H9 (cell line): ENCODE results near the gene KLF2. TPM values are rescaled to one million over a fixed set of nuclear protein-coding genes. Genes with fewer than 3 reads are reported as not detected.

Experiments used
- DNase-seq: peaks from one replicate; pipeline ENCODE4 v3.0.0-alpha.2; 2017
- H2AFZ ChIP-seq: one replicate; pipeline ENCODE4 v1.6.1; 2013; ENCODE audit warnings: mild to moderate bottlenecking, low read length, control low read depth, moderate library complexity
- H2AK5ac ChIP-seq: 2 replicates; pipeline ENCODE4 v1.6.1; 2013; ENCODE audit warnings: low read length, control low read depth, mixed read lengths; ENCODE audit not compliant: insufficient read length
- H2BK120ac ChIP-seq: one replicate; pipeline ENCODE4 v1.6.1; 2013; ENCODE audit warnings: low read depth, mild to moderate bottlenecking, low read length, control low read depth, inconsistent platforms; ENCODE audit not compliant: poor library complexity, severe bottlenecking
- H2BK12ac ChIP-seq: 2 replicates; pipeline ENCODE4 v1.6.1; 2013; ENCODE audit warnings: low read length, control low read depth, mixed read lengths, low read depth; ENCODE audit not compliant: insufficient read length
- H2BK15ac ChIP-seq: 2 replicates; pipeline ENCODE4 v1.6.1; 2013; ENCODE audit warnings: low read depth, low read length, control low read depth
- H2BK20ac ChIP-seq: one replicate; pipeline ENCODE4 v1.6.1; 2013; ENCODE audit warnings: low read depth, mild to moderate bottlenecking, low read length, control low read depth, inconsistent platforms; ENCODE audit not compliant: poor library complexity, severe bottlenecking
- H2BK5ac ChIP-seq: 2 replicates; pipeline ENCODE4 v1.6.1; 2013; ENCODE audit warnings: low read length, control low read depth, mixed read lengths; ENCODE audit not compliant: insufficient read length
- H3K14ac ChIP-seq: 2 replicates; pipeline ENCODE4 v1.6.1; 2013; ENCODE audit warnings: low read length, control low read depth; ENCODE audit not compliant: insufficient read depth
- H3K18ac ChIP-seq: 2 replicates; pipeline ENCODE4 v1.6.1; 2013; ENCODE audit warnings: low read depth, mild to moderate bottlenecking, mixed read lengths, low read length, control low read depth; ENCODE audit not compliant: insufficient read length
- H3K23ac ChIP-seq: 2 replicates; pipeline ENCODE4 v1.6.1; 2013; ENCODE audit warnings: low read length, control low read depth, mixed read lengths, low read depth; ENCODE audit not compliant: insufficient read length
- H3K23me2 ChIP-seq: 2 replicates; pipeline ENCODE4 v1.6.1; 2013; ENCODE audit warnings: low read depth, mild to moderate bottlenecking, mixed read lengths, low read length, control low read depth; ENCODE audit not compliant: insufficient read length, poor library complexity, severe bottlenecking
- H3K27ac ChIP-seq: 2 replicates; pipeline ENCODE4 v1.5.1; 2013; ENCODE audit warnings: low read length, control low read depth, mixed read lengths, low read depth; ENCODE audit not compliant: insufficient read length
- H3K27me3 ChIP-seq: 2 replicates; pipeline ENCODE4 v1.6.1; 2013; ENCODE audit warnings: low read length, control low read depth, inconsistent platforms; ENCODE audit not compliant: insufficient read depth
- H3K4ac ChIP-seq: 2 replicates; pipeline ENCODE4 v1.6.1; 2013; ENCODE audit warnings: low read depth, mild to moderate bottlenecking, control low read depth, inconsistent platforms, low read length, moderate library complexity
- H3K4me1 ChIP-seq: 2 replicates; pipeline ENCODE4 v1.6.1; 2013; ENCODE audit warnings: low read length, control low read depth, inconsistent platforms; ENCODE audit not compliant: insufficient read depth
- H3K4me2 ChIP-seq: 2 replicates; pipeline ENCODE4 v1.6.1; 2013; ENCODE audit warnings: low read length, control low read depth, mixed read lengths; ENCODE audit not compliant: insufficient read length, insufficient read depth
- H3K56ac ChIP-seq: 2 replicates; pipeline ENCODE4 v1.6.1; 2013; ENCODE audit warnings: low read depth, mild to moderate bottlenecking, mixed read lengths, low read length, control low read depth; ENCODE audit not compliant: insufficient read length
- H3K79me1 ChIP-seq: 2 replicates; pipeline ENCODE4 v1.6.1; 2013; ENCODE audit warnings: low read depth, mild to moderate bottlenecking, moderate library complexity, low read length, control low read depth, inconsistent platforms; ENCODE audit not compliant: insufficient read depth, poor library complexity, severe bottlenecking
- H3K79me2 ChIP-seq: 2 replicates; pipeline ENCODE4 v1.6.1; 2013; ENCODE audit warnings: low read length, control low read depth, inconsistent platforms; ENCODE audit not compliant: insufficient read depth
- H3K9ac ChIP-seq: 2 replicates; pipeline ENCODE4 v1.6.1; 2013; ENCODE audit warnings: low read length, control low read depth, mixed read lengths; ENCODE audit not compliant: insufficient read length; ENCODE audit errors: extremely low read depth
- H3K9me3 ChIP-seq: one replicate; pipeline ENCODE4 v1.6.1; 2013; ENCODE audit warnings: low read depth, low read length, inconsistent platforms; ENCODE audit not compliant: control insufficient read depth
- H3T11ph ChIP-seq: one replicate; pipeline ENCODE4 v1.6.1; 2013; ENCODE audit warnings: mild to moderate bottlenecking, low read length, control low read depth, inconsistent platforms
- H4K20me1 ChIP-seq: one replicate; pipeline ENCODE4 v1.6.1; 2013; ENCODE audit not compliant: control insufficient read depth, insufficient read length, insufficient read depth
- H4K5ac ChIP-seq: 2 replicates; pipeline ENCODE4 v1.6.1; 2013; ENCODE audit warnings: low read depth, mild to moderate bottlenecking, mixed read lengths, low read length, control low read depth; ENCODE audit not compliant: insufficient read length
- H4K8ac ChIP-seq: replicated peaks from 2 replicates; pipeline ENCODE4 v1.6.1; 2013; ENCODE audit warnings: low read length, control low read depth, mixed read lengths, low read depth; ENCODE audit not compliant: insufficient read length
- H4K91ac ChIP-seq: 2 replicates; pipeline ENCODE4 v1.6.1; 2013; ENCODE audit warnings: low read depth, mild to moderate bottlenecking, moderate library complexity, mixed read lengths, low read length, control low read depth; ENCODE audit not compliant: insufficient read length
- H3K27ac Mint-ChIP-seq, 3 experiments: 2 replicates in 2 of 3; 3 replicates in 1 of 3; pipeline ENCODE4 v1.8.0; 2020 to 2021; ENCODE audit warnings: mixed read lengths in 3 of 3, mild to moderate bottlenecking in 1 of 3, moderate library complexity in 1 of 3
- H3K27me3 Mint-ChIP-seq: 2 replicates; pipeline ENCODE4 v1.8.0; 2021; ENCODE audit warnings: low read depth, mild to moderate bottlenecking, moderate library complexity, mixed read lengths
- H3K36me3 Mint-ChIP-seq, 3 experiments: 2 replicates in 2 of 3; 3 replicates in 1 of 3; pipeline ENCODE4 v1.8.0; 2020 to 2021; ENCODE audit warnings: low read depth in 3 of 3, mixed read lengths in 3 of 3; ENCODE audit not compliant: insufficient read depth in 1 of 3
- H3K4me1 Mint-ChIP-seq, 2 experiments: 2 replicates each; pipeline ENCODE4 v1.8.0; 2020; ENCODE audit warnings: mixed read lengths in 2 of 2
- H3K4me3 Mint-ChIP-seq, 2 experiments: 2 replicates in 1 of 2; 3 replicates in 1 of 2; pipeline ENCODE4 v1.8.0; 2020 to 2021; ENCODE audit warnings: mild to moderate bottlenecking in 2 of 2, mixed read lengths in 2 of 2, moderate library complexity in 1 of 2
- H3K9me3 Mint-ChIP-seq, 2 experiments: 2 replicates in 1 of 2; 3 replicates in 1 of 2; pipeline ENCODE4 v1.8.0; 2020; ENCODE audit warnings: mild to moderate bottlenecking in 2 of 2, mixed read lengths in 2 of 2, moderate library complexity in 1 of 2
- CTCF ChIP-seq: fragments of 200-600 bp; sonication (generic); conservative IDR thresholded peaks from 3 replicates; pipeline ENCODE4 v1.8.0; 2021; ENCODE audit warnings: antibody characterized with exemption, mild to moderate bottlenecking
- WGBS: extraction: QIAGEN DNeasy Blood & Tissue Kit; methylation state at CpG from one replicate; pipeline ENCODE4 v1.1.7; 2013; ENCODE audit warnings: missing lambda C conversion rate, low lambda C conversion rate, mixed read lengths; ENCODE audit not compliant: insufficient read length; ENCODE audit errors: extremely low coverage; 5-methylcytosine and 5-hydroxymethylcytosine counted together
- total RNA-seq: library from RNA; stranded (reverse); gene quantifications from 2 replicates; pipeline ENCODE4 v1.2.1, GENCODE V29; 2021

The KLF2 gene
- total RNA-seq, 1 experiment from 2014 or later, result 0.33 TPM

- no peaks in the 10 kb centered on the region for H3K23me2 ChIP-seq
- H2BK120ac ChIP-seq, result no peak overlapping the region
- no peak for TF ChIP-seq CTCF
- H2AK5ac ChIP-seq, result no peak overlapping the region
- WGBS, result no CpG with 5 or more reads among the region's 11 CpGs
- H2BK5ac ChIP-seq, result no peak overlapping the region
- no peak overlapping the region for H4K91ac ChIP-seq
- Mint-ChIP-seq H3K36me3 (peaks cover 28 to 44% (median 35%) of the 10 kb centered on the region in 3 experiments), H3K27ac (peak overlapping the region in 1 of 3 experiments; percentile 49; a peak in 1 of 7 replicates), H3K4me1 (peaks cover 3 to 7% of the 10 kb centered on the region in 2 experiments), H3K27me3 (no peaks in the 10 kb centered on the region), H3K9me3 (no peaks in the 10 kb centered on the region; a peak in 1 of 5 replicates), H3K4me3 (no peak overlapping the region)
- H3K79me1 ChIP-seq, result no peaks in the 10 kb centered on the region
- H3K4me1 ChIP-seq, result no peaks in the 10 kb centered on the region
- no peak overlapping the region for H3K56ac ChIP-seq
- no peak overlapping the region for H3K18ac ChIP-seq
- H3T11ph ChIP-seq, result no peak overlapping the region
- H2BK15ac ChIP-seq, result no peak overlapping the region
- H3K4ac ChIP-seq, result no peak overlapping the region
- no peak overlapping the region for H3K14ac ChIP-seq
- no peak overlapping the region for H2BK12ac ChIP-seq
- no peak overlapping the region for H2AFZ ChIP-seq
- no peaks in the 10 kb centered on the region for H3K79me2 ChIP-seq
- H3K23ac ChIP-seq, result no peak overlapping the region
- H2BK20ac ChIP-seq, result no peak overlapping the region
- no peak overlapping the region for H4K8ac ChIP-seq
- no peaks in the 10 kb centered on the region for H3K27me3 ChIP-seq
- no peak overlapping the region for H3K27ac ChIP-seq
- H3K9me3 ChIP-seq, result no peaks in the 10 kb centered on the region
- no peak overlapping the region for H3K4me2 ChIP-seq
- H4K20me1 ChIP-seq, result no peaks in the 10 kb centered on the region
- H3K9ac ChIP-seq, result no peak overlapping the region
- DNase-seq, result peak; percentile 25
- H4K5ac ChIP-seq, result no peak overlapping the region
These were observed 51.6 kb downstream of the KLF2 start for GRCh38 chr19:16376241-16376640.
